Measurements from ENCODE around the gene TRIM16.
"Not testable (repeated sequence)": the region's sequence is repeated elsewhere in the genome, so short reads cannot be mapped to it uniquely, and the experiment has no call there.

The TRIM16 gene

GRCh38 chr17:15619331-15620058 lies 64.6 kb downstream of the TRIM16 start, which contains the start of gene FBXW10B:
FBXW10B (minus strand) TSS chr17:15619704; CDS start chr17:15619512, 192 bp downstream.
- peak in 5 of 56 donors; percentile 1 to 8 (median 3) for DNase-seq

- DNase-seq = not testable (repeated sequence)
Observed at GRCh38 chr17:15616828-15617227, 67.3 kb downstream of the TRIM16 start.

- DNase-seq = not testable (repeated sequence)
Observed at GRCh38 chr17:15615850-15616249, 68.3 kb downstream of the TRIM16 start.

DNA sequence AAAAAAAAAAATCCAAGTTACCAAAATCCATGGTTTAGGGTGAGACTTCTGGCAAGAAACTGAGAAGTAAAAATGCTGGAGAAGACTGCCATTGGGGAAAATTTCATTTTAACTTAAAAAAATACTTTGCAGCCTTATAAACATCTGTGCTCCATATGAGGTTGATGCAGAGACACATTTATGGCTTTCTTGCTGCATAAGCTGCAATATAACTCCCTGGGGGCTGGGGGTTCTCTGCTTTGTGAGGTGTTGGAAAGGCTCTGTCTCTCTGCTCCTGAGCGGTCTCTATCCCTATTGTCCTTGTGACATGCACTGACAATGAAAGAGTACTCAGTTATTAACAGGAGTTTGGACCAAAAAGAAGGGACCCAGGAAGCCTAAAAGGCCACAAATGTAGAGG lies 71.0 kb downstream of the TRIM16 start:
- DNase-seq = not testable (repeated sequence)

GRCh38 chr17:15592960-15593359 lies 91.2 kb downstream of the TRIM16 start:
- not testable (repeated sequence) for DNase-seq

DNA sequence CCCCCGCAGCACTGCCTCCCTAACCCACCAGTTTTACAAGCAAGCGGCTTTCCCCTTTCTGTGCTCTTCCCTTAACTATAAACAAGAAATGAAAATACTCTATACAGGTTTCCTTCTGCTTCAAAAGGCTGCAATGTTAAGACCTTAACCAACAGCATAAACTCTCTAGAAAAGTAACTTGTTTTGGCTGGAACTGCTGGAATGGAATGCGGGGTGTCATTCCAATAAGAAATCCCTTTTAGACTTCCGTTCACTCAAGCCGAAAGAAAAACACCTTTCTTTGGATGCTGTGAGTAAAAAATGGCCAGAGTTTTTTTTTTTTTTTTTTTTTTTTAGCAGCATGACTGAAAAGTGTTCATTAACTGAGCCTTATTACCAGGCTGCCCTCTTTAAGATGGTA lies 92.1 kb downstream of the TRIM16 start:
- not testable (repeated sequence) for DNase-seq

- not testable (repeated sequence) for DNase-seq
Observed at GRCh38 chr17:15590844-15591243, 93.3 kb downstream of the TRIM16 start.

DNA sequence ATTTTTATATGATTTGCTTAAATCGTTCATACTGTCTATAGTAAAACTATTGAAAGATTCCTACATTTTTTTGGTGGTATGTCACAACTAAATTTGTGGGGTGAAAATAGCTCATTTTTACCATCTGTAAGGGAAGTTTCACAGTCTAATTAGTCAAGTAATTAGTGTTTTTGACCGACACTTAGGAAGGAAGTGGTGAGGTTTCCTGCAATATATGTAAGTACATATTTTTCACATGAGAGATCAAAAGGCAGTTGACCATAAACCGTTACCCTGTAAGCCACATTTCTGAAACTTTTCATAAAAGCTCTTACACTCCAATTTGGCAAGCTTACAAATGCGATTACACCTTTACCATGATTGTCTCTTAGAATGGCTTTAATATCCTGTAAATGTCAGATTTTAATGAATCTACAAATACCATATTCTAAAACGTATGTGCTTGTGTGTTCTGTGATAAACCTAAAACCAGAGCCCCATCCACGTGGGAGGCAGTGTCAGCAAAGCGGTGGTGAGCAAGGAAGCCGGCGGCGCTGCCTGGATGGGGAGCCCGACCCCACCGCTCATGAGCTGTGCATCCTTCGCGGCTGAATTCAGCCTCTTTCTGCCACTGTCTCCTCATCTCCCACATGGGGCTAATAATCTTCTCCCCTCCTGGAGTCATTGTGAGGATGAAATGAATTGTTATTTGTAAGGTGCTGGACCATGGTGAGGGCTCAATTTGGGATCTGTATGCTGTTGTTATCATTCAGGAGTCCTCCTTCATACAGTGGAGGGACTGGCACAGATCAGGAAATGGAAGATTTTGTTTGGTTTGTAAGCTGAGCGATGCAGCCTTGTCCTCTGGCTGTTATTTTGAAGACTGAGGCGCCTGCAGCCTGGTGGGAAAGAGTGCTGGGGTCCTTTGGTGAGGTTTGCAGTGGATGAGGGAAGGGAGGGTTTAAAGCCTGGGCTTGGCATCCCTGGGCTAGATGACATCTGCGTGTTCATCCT lies 94.3 kb downstream of the TRIM16 start:
- DNase-seq = not testable (repeated sequence)

GRCh38 chr17:15588017-15588416 lies 96.1 kb downstream of the TRIM16 start:
- not testable (repeated sequence) for DNase-seq

GRCh38 chr17:15583313-15583712 lies 100.8 kb downstream of the TRIM16 start:
- not testable (repeated sequence) for DNase-seq

- not testable (repeated sequence) for DNase-seq
Observed at GRCh38 chr17:15581462-15581861, 102.6 kb downstream of the TRIM16 start.
